ENCODE measurements around the gene AGRN. TPM values are rescaled to one million over a fixed set of nuclear protein-coding genes. Genes with fewer than 3 reads are reported as not detected.

AGRN gene
- total RNA-seq, 2 donors from 2014 or later, result 12.1 to 87.6 TPM

Other genes with a start within 250 kb of the AGRN start
- not detected for gene SAMD11, start 96.2 kb upstream of the AGRN start, total RNA-seq
- gene NOC2L, start 60.9 kb upstream of the AGRN start, total RNA-seq, result 100 to 1,000 TPM in 1 of 2 donors, 10 to 100 TPM in 1; 57.6 to 141 TPM
- 10 to 100 TPM; 17.4 to 17.8 TPM for gene KLHL17, start 59.5 kb upstream of the AGRN start, total RNA-seq
- 1 to 10 TPM; 2.8 to 6.3 TPM for gene PLEKHN1, start 53.6 kb upstream of the AGRN start, total RNA-seq
- gene PERM1, start 38.0 kb upstream of the AGRN start, total RNA-seq, result not detected
- gene HES4, start 20.0 kb upstream of the AGRN start, total RNA-seq, result 1 to 10 TPM in 1 of 2 donors, not detected in 1; 2.5 TPM
- 10 to 100 TPM; 13.5 to 36.5 TPM for gene ISG15, start 6.6 kb upstream of the AGRN start, total RNA-seq
- gene RNF223, start 54.2 kb downstream of the AGRN start, total RNA-seq, result not detected
- 10 to 100 TPM; 15.7 to 18.8 TPM for gene C1orf159, start 96.0 kb downstream of the AGRN start, total RNA-seq
- under 1 TPM in 1 of 2 donors, not detected in 1; 0.11 TPM for gene TTLL10, start 153.8 kb downstream of the AGRN start, total RNA-seq
- 100 to 1,000 TPM; 105 to 796 TPM for gene TNFRSF18, start 186.5 kb downstream of the AGRN start, total RNA-seq
- gene TNFRSF4, start 194.0 kb downstream of the AGRN start, total RNA-seq, result 1,000 to 10,000 TPM in 1 of 2 donors, 100 to 1,000 TPM in 1; 384 to 1,007 TPM
- gene SDF4, start 211.9 kb downstream of the AGRN start, total RNA-seq, result 100 to 1,000 TPM; 169 to 773 TPM
- 10 to 100 TPM; 10.9 to 16.7 TPM for gene B3GALT6, start 212.1 kb downstream of the AGRN start, total RNA-seq
- gene C1QTNF12, start 226.6 kb downstream of the AGRN start, total RNA-seq, result 1 to 10 TPM; 1.8 to 7.5 TPM

Measured in activated T-helper 17 cell treated with anti-CD3 and anti-CD28 coated beads, Interleukin-2, amount 50 U/mL, for 72 hours (primary cell).